H1 (cell line): ENCODE measurements around the gene OR6N1. TPM values are rescaled to one million over a fixed set of nuclear protein-coding genes. Genes with fewer than 3 reads are reported as not detected.

Experiments used
- KDM4A ChIP-seq: IDR thresholded peaks from one replicate; pipeline ENCODE4 v1.7.1; 2012; ENCODE audit warnings: low read depth, mild to moderate bottlenecking, moderate library complexity, low read length, inconsistent platforms; ENCODE audit not compliant: severe bottlenecking
- NANOG ChIP-seq: IDR thresholded peaks from 2 replicates; pipeline ENCODE4 v1.6.1; 2011; ENCODE audit warnings: low read length, low read depth, mild to moderate bottlenecking, inconsistent platforms; ENCODE audit not compliant: insufficient read depth, poor library complexity, severe bottlenecking
- SUZ12 ChIP-seq: fragments of 200-600 bp; sonication (generic); IDR thresholded peaks from 2 replicates; pipeline ENCODE4 v1.6.1; 2012; ENCODE audit warnings: mild to moderate bottlenecking, inconsistent platforms, low read length, moderate library complexity, mixed read lengths
- TCF12 ChIP-seq: IDR thresholded peaks from 2 replicates; pipeline ENCODE4 v1.6.1; 2011; ENCODE audit warnings: low read depth, mild to moderate bottlenecking, low read length
- polyA plus RNA-seq, 7 experiments: library from polyadenylated mRNA; depleted of rRNA in 3 of 7; stranded (reverse) in 5 of 7; unstranded in 2 of 7; fragments of >200 nt in 5 of 7; fragments of 200-250 nt in 2 of 7; gene quantifications; 1 replicate in 5 of 7; 2 replicates in 1 of 7; 4 replicates in 1 of 7; pipeline versions ENCODE4 v1.2.1 to v1.2.3, GENCODE V29; 2011 to 2013; ENCODE audit warnings: missing spikeins in 2 of 7, mixed read lengths in 2 of 7
- total RNA-seq: library from RNA; stranded (reverse); fragmentation: NEBNext Ultra II Directional; extraction: Animal tissue kit (Norgen Biotek cat#: 25700); gene quantifications from 2 replicates; pipeline ENCODE4 v1.2.1, GENCODE V29; 2021

Gene OR6N1
- total and polyA plus RNA-seq, 2 of the 8 experiments (the other 6 are each of a cell fraction or from before 2014, with no cell fraction given): not detected

GRCh38 chr1:158731707-158732106 lies 40.3 kb downstream of the OR6N1 start (continued):
- no peak for TF ChIP-seq KDM4A
- TF ChIP-seq SUZ12: no peak
- no peak for TF ChIP-seq TCF12
- no peak for TF ChIP-seq NANOG
- TF ChIP-seq, all 59 proteins: peak for 0
